H1 (cell line): ENCODE measurements around the gene SRPRB.

Experiments
- CEBPB ChIP-seq: IDR thresholded peaks from 2 replicates; pipeline ENCODE4 v1.6.1; 2012; ENCODE audit warnings: low read depth, low read length
- EP300 ChIP-seq, 2 experiments: IDR thresholded peaks; 1 replicate in 1 of 2; 2 replicates in 1 of 2; pipeline ENCODE4 v1.6.1; 2011 to 2012; ENCODE audit warnings: low read depth in 2 of 2, low read length in 2 of 2, mild to moderate bottlenecking in 2 of 2, borderline replicate concordance in 1 of 2, inconsistent platforms in 1 of 2, moderate library complexity in 1 of 2
- EZH2 ChIP-seq: fragments of 200-600 bp; sonication (generic); IDR thresholded peaks from 2 replicates; pipeline ENCODE4 v1.7.1; 2012; ENCODE audit warnings: low read depth, mild to moderate bottlenecking, moderate library complexity, low read length, inconsistent platforms; ENCODE audit not compliant: severe bottlenecking
- KDM1A ChIP-seq: fragments of 200-600, 300-600 bp; sonication (generic); IDR thresholded peaks from 2 replicates; pipeline ENCODE4 v1.7.1; 2016; ENCODE audit warnings: mild to moderate bottlenecking, low read length, borderline replicate concordance
- NRF1 ChIP-seq: IDR thresholded peaks from 2 replicates; pipeline ENCODE4 v1.6.1; 2011; ENCODE audit warnings: mild to moderate bottlenecking, low read depth, low read length, improper control_type of control experiment
- PHF8 ChIP-seq: fragments of 200-600 bp; sonication (generic); conservative IDR thresholded peaks from 2 replicates; pipeline ENCODE4 v1.7.1; 2012; ENCODE audit warnings: low read depth, mild to moderate bottlenecking, inconsistent platforms, low read length, moderate library complexity
- POLR2A ChIP-seq, 2 experiments: IDR thresholded peaks; 1 replicate in 1 of 2; 2 replicates in 1 of 2; pipeline ENCODE4 v1.6.1; 2011; ENCODE audit warnings: low read depth in 2 of 2, low read length in 2 of 2, mild to moderate bottlenecking in 2 of 2; ENCODE audit errors: control extremely low read depth in 1 of 2
- RFX5 ChIP-seq: IDR thresholded peaks from 2 replicates; pipeline ENCODE4 v1.6.1; 2011; ENCODE audit warnings: low read depth, low read length, improper control_type of control experiment, borderline replicate concordance
- TBP ChIP-seq: IDR thresholded peaks from 2 replicates; pipeline ENCODE4 v1.6.1; 2011; ENCODE audit warnings: low read depth, low read length, improper control_type of control experiment
- TF ChIP-seq, protein P1 (sequence below), 3 experiments: IDR thresholded peaks; 1 replicate in 2 of 3; 2 replicates in 1 of 3; pipeline versions ENCODE4 v1.5.1 to v1.6.1; 2011; ENCODE audit warnings: low read length in 3 of 3, mild to moderate bottlenecking in 3 of 3, inconsistent platforms in 2 of 3, low read depth in 1 of 3, moderate library complexity in 1 of 3; ENCODE audit not compliant: insufficient read depth in 1 of 3; ENCODE audit errors: control extremely low read depth in 1 of 3

- TF ChIP-seq EP300 (IDR thresholded peaks at IDR 0.05; ENCODE audit: borderline replicate concordance in 1 of 2, low read depth in 2 of 2, low read length in 2 of 2) (no peak), NRF1 (no peak), CEBPB (no peak), TBP (no peak), PHF8 (no peak), KDM1A (no peak), EZH2 (no peak), RFX5 (no peak), POLR2A (IDR thresholded peaks at IDR 0.05; ENCODE audit: control extremely low read depth in 1 of 2, low read depth in 2 of 2, low read length in 2 of 2) (no peak)
- TF ChIP-seq, protein P1, sequence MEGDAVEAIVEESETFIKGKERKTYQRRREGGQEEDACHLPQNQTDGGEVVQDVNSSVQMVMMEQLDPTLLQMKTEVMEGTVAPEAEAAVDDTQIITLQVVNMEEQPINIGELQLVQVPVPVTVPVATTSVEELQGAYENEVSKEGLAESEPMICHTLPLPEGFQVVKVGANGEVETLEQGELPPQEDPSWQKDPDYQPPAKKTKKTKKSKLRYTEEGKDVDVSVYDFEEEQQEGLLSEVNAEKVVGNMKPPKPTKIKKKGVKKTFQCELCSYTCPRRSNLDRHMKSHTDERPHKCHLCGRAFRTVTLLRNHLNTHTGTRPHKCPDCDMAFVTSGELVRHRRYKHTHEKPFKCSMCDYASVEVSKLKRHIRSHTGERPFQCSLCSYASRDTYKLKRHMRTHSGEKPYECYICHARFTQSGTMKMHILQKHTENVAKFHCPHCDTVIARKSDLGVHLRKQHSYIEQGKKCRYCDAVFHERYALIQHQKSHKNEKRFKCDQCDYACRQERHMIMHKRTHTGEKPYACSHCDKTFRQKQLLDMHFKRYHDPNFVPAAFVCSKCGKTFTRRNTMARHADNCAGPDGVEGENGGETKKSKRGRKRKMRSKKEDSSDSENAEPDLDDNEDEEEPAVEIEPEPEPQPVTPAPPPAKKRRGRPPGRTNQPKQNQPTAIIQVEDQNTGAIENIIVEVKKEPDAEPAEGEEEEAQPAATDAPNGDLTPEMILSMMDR (IDR thresholded peaks at IDR 0.05; ENCODE audit: control extremely low read depth in 1 of 3, insufficient read depth in 1 of 3, low read depth in 1 of 3, low read length in 3 of 3), result no peak
Observed at GRCh38 chr3:133781570-133781969, 24.0 kb upstream of the SRPRB start.
